ENCODE results near the gene NAA16. TPM values are rescaled to one million over a fixed set of nuclear protein-coding genes. Genes with fewer than 3 reads are reported as not detected.

Gene NAA16
- total and polyA plus RNA-seq, 2 of the 4 experiments (the other 2 are of a cell fraction), result 6.6 to 8.8 TPM

DNA sequence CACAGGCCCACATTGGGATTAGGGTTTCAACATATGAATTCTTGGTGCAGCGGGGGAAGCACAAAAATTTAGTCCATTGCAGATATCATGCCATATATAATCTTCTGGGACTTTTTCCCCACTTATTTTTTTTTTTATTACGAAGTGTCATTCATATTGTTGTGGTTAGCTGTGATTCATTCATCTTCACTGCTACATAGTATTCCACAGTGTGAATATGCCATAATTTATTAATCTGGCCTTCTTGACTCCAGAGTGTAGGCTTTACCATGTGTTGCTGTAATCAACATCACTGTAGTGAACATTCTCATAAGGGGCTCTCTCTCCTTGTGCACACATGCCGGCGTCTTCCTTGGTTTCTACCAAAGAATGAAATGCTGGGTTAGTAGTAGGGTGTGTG lies 92.9 kb downstream of the NAA16 start:
- no peak overlapping the region for H3K4me3 ChIP-seq (ENCODE audit: insufficient read depth, low read depth, low read length)
- no peak overlapping the region for H3K56ac ChIP-seq (ENCODE audit: extremely low read depth, insufficient read depth, low read length)
- DNase-seq (no peak), ATAC-seq (ENCODE audit: low read depth) (no peak)
- no peak overlapping the region for H3K4me2 ChIP-seq (ENCODE audit: low read depth, low read length)
- H3K9ac ChIP-seq (ENCODE audit: low read depth, low read length), result no peak overlapping the region
- no peaks in the 10 kb centered on the region for H3K4me1 ChIP-seq (ENCODE audit: control insufficient read depth, insufficient read depth, low read length)
- in situ Hi-C loops (cut with MboI; ENCODE audit: low sequenced_read_pairs) (no loop called here), intact Hi-C loops (cut with micrococcal nuclease) (no loop called here), dilution Hi-C loops (cut with HindIII; ENCODE audit: low sequenced_read_pairs, unreplicated experiment) (no loop called here)
- no peak overlapping the region for H4K5ac ChIP-seq (ENCODE audit: low read depth, low read length)
- no peaks in the 10 kb centered on the region for H3K36me3 ChIP-seq (ENCODE audit: control insufficient read depth, insufficient read depth, low read length)
- H2AFZ ChIP-seq (replicated peaks; ENCODE audit: low read length, poor library complexity), result no peak overlapping the region
- H3K23ac ChIP-seq (ENCODE audit: low read depth, low read length), result no peak overlapping the region
- no peak overlapping the region for H2BK5ac ChIP-seq (ENCODE audit: low read depth, low read length, poor library complexity, severe bottlenecking)
- no peak overlapping the region for H3K18ac ChIP-seq (ENCODE audit: low read depth, low read length)
- H2BK120ac ChIP-seq (ENCODE audit: low read depth, low read length), result no peak overlapping the region
- no CpG with 5 or more reads among the region's 4 CpGs for WGBS, 2 experiments (ENCODE audit: extremely low coverage in 2 of 2, insufficient read length in 1 of 2)
- no peak overlapping the region for H4K8ac ChIP-seq (ENCODE audit: low read depth in 2 of 2, low read length in 2 of 2)
- no peak overlapping the region for H3K27ac ChIP-seq (ENCODE audit: insufficient read depth, low read length)
- ChIA-PET POLR2A (ENCODE audit: unreplicated experiment) (no interaction called here), CTCF (no interaction called here)
- H3K9me1 ChIP-seq (ENCODE audit: insufficient read depth, low read length), result peaks cover 2% of the 10 kb centered on the region; the same call in 1 of the 2 replicates
- H2AK9ac ChIP-seq (replicated peaks; ENCODE audit: low read depth, low read length, poor library complexity), result no peak overlapping the region
- H2AK5ac ChIP-seq (ENCODE audit: low read depth, low read length), result no peak overlapping the region
- H3K79me1 ChIP-seq (ENCODE audit: low read depth in 1 of 2, low read length in 2 of 2), result no peaks in the 10 kb centered on the region
- no peaks in the 10 kb centered on the region for H4K20me1 ChIP-seq (ENCODE audit: insufficient read depth, low read length)
- no peaks in the 10 kb centered on the region for H3K27me3 ChIP-seq (ENCODE audit: control insufficient read depth, insufficient read depth, low read length)
- no peak overlapping the region for H2BK15ac ChIP-seq (ENCODE audit: low read depth, low read length)
- no peaks in the 10 kb centered on the region for H3K9me3 ChIP-seq (ENCODE audit: control insufficient read depth, insufficient read depth, low read length)
- no peak for TF ChIP-seq RAD21 (IDR thresholded peaks at IDR 0.05; ENCODE audit: low read length)
- TF ChIP-seq CHD1 (IDR thresholded peaks at IDR 0.05; ENCODE audit: low read depth, low read length), result no peak
- no peak for TF ChIP-seq CEBPB (IDR thresholded peaks at IDR 0.05; ENCODE audit: low read depth, low read length)
- TF ChIP-seq RFX5 (IDR thresholded peaks at IDR 0.05; ENCODE audit: low read depth, low read length), result no peak
- TF ChIP-seq, protein P1, sequence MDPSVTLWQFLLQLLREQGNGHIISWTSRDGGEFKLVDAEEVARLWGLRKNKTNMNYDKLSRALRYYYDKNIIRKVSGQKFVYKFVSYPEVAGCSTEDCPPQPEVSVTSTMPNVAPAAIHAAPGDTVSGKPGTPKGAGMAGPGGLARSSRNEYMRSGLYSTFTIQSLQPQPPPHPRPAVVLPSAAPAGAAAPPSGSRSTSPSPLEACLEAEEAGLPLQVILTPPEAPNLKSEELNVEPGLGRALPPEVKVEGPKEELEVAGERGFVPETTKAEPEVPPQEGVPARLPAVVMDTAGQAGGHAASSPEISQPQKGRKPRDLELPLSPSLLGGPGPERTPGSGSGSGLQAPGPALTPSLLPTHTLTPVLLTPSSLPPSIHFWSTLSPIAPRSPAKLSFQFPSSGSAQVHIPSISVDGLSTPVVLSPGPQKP (IDR thresholded peaks at IDR 0.05; ENCODE audit: borderline replicate concordance, low read depth, low read length), result no peak
- TF ChIP-seq, protein P2, sequence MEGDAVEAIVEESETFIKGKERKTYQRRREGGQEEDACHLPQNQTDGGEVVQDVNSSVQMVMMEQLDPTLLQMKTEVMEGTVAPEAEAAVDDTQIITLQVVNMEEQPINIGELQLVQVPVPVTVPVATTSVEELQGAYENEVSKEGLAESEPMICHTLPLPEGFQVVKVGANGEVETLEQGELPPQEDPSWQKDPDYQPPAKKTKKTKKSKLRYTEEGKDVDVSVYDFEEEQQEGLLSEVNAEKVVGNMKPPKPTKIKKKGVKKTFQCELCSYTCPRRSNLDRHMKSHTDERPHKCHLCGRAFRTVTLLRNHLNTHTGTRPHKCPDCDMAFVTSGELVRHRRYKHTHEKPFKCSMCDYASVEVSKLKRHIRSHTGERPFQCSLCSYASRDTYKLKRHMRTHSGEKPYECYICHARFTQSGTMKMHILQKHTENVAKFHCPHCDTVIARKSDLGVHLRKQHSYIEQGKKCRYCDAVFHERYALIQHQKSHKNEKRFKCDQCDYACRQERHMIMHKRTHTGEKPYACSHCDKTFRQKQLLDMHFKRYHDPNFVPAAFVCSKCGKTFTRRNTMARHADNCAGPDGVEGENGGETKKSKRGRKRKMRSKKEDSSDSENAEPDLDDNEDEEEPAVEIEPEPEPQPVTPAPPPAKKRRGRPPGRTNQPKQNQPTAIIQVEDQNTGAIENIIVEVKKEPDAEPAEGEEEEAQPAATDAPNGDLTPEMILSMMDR (conservative IDR thresholded peaks at IDR 0.05; ENCODE audit: low read depth, low read length), result no peak
- H3K4ac ChIP-seq (ENCODE audit: low read depth, low read length), result no peak overlapping the region
- BruUV-seq (replicated peaks), result no TSS peak
- no peak overlapping the region for H2BK20ac ChIP-seq (ENCODE audit: low read depth, low read length)
- no peak overlapping the region for H4K91ac ChIP-seq (ENCODE audit: insufficient read depth, low read depth, low read length)
- no peak overlapping the region for H3K14ac ChIP-seq (replicated peaks; ENCODE audit: low read depth, low read length)

Measured in IMR-90 (cell line).